B cell (primary cell): Measurements from ENCODE around the gene ZSCAN21.

ENCODE experiments used
- EZH2 ChIP-seq: IDR thresholded peaks from 2 replicates; pipeline ENCODE4 v1.6.1; 2012; ENCODE audit warnings: borderline replicate concordance, low read depth, mild to moderate bottlenecking, moderate library complexity, low read length; ENCODE audit not compliant: insufficient read depth, poor library complexity, severe bottlenecking
- TF ChIP-seq, protein P1 (sequence below): fragments of 200-600 bp; IDR thresholded peaks from one replicate; pipeline ENCODE4 v1.8.0; 2022; ENCODE audit warnings: antibody characterized with exemption, mild to moderate bottlenecking

DNA sequence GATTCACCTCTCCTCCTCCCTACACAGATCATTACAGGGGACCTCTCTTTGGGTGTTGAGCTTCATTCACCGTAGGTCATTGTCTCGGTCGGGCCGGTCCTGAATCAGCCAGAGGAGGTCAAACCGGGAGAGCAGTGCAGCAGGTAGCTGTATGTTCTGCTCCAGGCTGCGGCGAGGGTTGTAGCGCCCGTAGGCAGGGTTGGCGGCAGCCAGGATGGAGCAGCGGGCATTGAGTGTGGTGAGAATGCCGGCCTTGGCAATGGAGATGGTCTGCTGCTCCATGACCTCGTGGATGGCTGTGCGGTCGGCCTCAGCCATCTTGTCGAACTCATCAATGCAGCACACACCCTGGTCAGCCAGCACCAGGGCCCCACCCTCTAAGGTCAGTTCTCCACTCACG is 46.1 kb downstream of the ZSCAN21 start:
- TF ChIP-seq, protein P1, sequence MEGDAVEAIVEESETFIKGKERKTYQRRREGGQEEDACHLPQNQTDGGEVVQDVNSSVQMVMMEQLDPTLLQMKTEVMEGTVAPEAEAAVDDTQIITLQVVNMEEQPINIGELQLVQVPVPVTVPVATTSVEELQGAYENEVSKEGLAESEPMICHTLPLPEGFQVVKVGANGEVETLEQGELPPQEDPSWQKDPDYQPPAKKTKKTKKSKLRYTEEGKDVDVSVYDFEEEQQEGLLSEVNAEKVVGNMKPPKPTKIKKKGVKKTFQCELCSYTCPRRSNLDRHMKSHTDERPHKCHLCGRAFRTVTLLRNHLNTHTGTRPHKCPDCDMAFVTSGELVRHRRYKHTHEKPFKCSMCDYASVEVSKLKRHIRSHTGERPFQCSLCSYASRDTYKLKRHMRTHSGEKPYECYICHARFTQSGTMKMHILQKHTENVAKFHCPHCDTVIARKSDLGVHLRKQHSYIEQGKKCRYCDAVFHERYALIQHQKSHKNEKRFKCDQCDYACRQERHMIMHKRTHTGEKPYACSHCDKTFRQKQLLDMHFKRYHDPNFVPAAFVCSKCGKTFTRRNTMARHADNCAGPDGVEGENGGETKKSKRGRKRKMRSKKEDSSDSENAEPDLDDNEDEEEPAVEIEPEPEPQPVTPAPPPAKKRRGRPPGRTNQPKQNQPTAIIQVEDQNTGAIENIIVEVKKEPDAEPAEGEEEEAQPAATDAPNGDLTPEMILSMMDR: no peak
- TF ChIP-seq EZH2: no peak
